Trophoblast cell (in vitro differentiated cells and primary cell): ENCODE measurements around the gene KDM4C.

ENCODE experiments used
- DNase-seq, 2 donors: peaks; one replicate each; pipeline ENCODE4 v3.0.0-alpha.2; 2016
- H2AFZ ChIP-seq: 2 replicates; pipeline ENCODE4 v1.6.1; 2013; ENCODE audit warnings: low read length, moderate library complexity, mild to moderate bottlenecking; ENCODE audit not compliant: insufficient read depth, poor library complexity
- H2AK5ac ChIP-seq: 2 replicates; pipeline ENCODE4 v1.6.1; 2013; ENCODE audit warnings: mild to moderate bottlenecking, low read length
- H2BK120ac ChIP-seq: 2 replicates; pipeline ENCODE4 v1.6.1; 2013; ENCODE audit warnings: low read length, mild to moderate bottlenecking, moderate library complexity; ENCODE audit not compliant: insufficient read depth, poor library complexity
- H2BK12ac ChIP-seq: 2 replicates; pipeline ENCODE4 v1.6.1; 2013; ENCODE audit warnings: mild to moderate bottlenecking, low read length, moderate library complexity
- H2BK5ac ChIP-seq: 2 replicates; pipeline ENCODE4 v1.6.1; 2013; ENCODE audit warnings: low read length, low read depth, moderate library complexity, mild to moderate bottlenecking; ENCODE audit not compliant: poor library complexity
- H3K14ac ChIP-seq: 2 replicates; pipeline ENCODE4 v1.6.1; 2013; ENCODE audit warnings: mild to moderate bottlenecking, low read length
- H3K18ac ChIP-seq: 2 replicates; pipeline ENCODE4 v1.6.1; 2013; ENCODE audit warnings: mild to moderate bottlenecking, low read length
- H3K23ac ChIP-seq: 2 replicates; pipeline ENCODE4 v1.6.1; 2013; ENCODE audit warnings: low read length
- H3K27ac ChIP-seq: 2 replicates; pipeline ENCODE4 v1.5.1; 2013; ENCODE audit warnings: low read depth, mild to moderate bottlenecking, inconsistent platforms, low read length, moderate library complexity
- H3K27me3 ChIP-seq: 2 replicates; pipeline ENCODE4 v1.6.1; 2013; ENCODE audit warnings: inconsistent platforms, mild to moderate bottlenecking, low read length, moderate library complexity; ENCODE audit not compliant: insufficient read depth
- H3K36me3 ChIP-seq, 2 experiments: 1 replicate in 1 of 2; 2 replicates in 1 of 2; pipeline ENCODE4 v1.6.1; 2013; ENCODE audit warnings: low read length in 2 of 2, mild to moderate bottlenecking in 2 of 2, moderate library complexity in 1 of 2; ENCODE audit not compliant: insufficient read depth in 2 of 2, control insufficient read depth in 1 of 2
- H3K4ac ChIP-seq: 2 replicates; pipeline ENCODE4 v1.6.1; 2013; ENCODE audit warnings: low read depth, mild to moderate bottlenecking, low read length, moderate library complexity
- H3K4me1 ChIP-seq, 2 experiments: 1 replicate in 1 of 2; 2 replicates in 1 of 2; pipeline ENCODE4 v1.6.1; 2013; ENCODE audit warnings: low read length in 2 of 2, mild to moderate bottlenecking in 2 of 2, moderate library complexity in 1 of 2; ENCODE audit not compliant: insufficient read depth in 2 of 2, control insufficient read depth in 1 of 2
- H3K4me2 ChIP-seq: 2 replicates; pipeline ENCODE4 v1.6.1; 2013; ENCODE audit warnings: inconsistent platforms, mild to moderate bottlenecking, low read length, moderate library complexity
- H3K4me3 ChIP-seq: 2 replicates; pipeline ENCODE4 v1.5.1; 2013; ENCODE audit warnings: mild to moderate bottlenecking, low read depth, low read length, inconsistent platforms
- H3K79me1 ChIP-seq: one replicate; pipeline ENCODE4 v1.6.1; 2013; ENCODE audit warnings: low read length
- H3K79me2 ChIP-seq: 2 replicates; pipeline ENCODE4 v1.6.1; 2013; ENCODE audit warnings: low read length, mild to moderate bottlenecking; ENCODE audit not compliant: control insufficient read depth, insufficient read depth, poor library complexity
- H3K9ac ChIP-seq: 2 replicates; pipeline ENCODE4 v1.6.1; 2013; ENCODE audit warnings: mild to moderate bottlenecking, low read length
- H3K9me3 ChIP-seq: 2 replicates; pipeline ENCODE4 v1.6.1; 2013; ENCODE audit warnings: low read depth, mild to moderate bottlenecking, control low read depth, inconsistent platforms, low read length; ENCODE audit not compliant: insufficient read depth
- H4K12ac ChIP-seq: 2 replicates; pipeline ENCODE4 v1.6.1; 2013; ENCODE audit warnings: low read depth, mild to moderate bottlenecking, low read length, moderate library complexity
- H4K8ac ChIP-seq: 2 replicates; pipeline ENCODE4 v1.6.1; 2013; ENCODE audit warnings: low read depth, mild to moderate bottlenecking, low read length, moderate library complexity
- H4K91ac ChIP-seq: one replicate; pipeline ENCODE4 v1.6.1; 2013; ENCODE audit warnings: low read depth, mild to moderate bottlenecking, low read length, moderate library complexity
- WGBS: extraction: QIAGEN DNeasy Blood & Tissue Kit; methylation state at CpG from one replicate; pipeline ENCODE4 v1.1.7; 2013; ENCODE audit warnings: missing lambda C conversion rate; ENCODE audit not compliant: insufficient read length, insufficient coverage; ENCODE audit errors: extremely low coverage; 5-methylcytosine and 5-hydroxymethylcytosine counted together

KDM4C gene

DNA sequence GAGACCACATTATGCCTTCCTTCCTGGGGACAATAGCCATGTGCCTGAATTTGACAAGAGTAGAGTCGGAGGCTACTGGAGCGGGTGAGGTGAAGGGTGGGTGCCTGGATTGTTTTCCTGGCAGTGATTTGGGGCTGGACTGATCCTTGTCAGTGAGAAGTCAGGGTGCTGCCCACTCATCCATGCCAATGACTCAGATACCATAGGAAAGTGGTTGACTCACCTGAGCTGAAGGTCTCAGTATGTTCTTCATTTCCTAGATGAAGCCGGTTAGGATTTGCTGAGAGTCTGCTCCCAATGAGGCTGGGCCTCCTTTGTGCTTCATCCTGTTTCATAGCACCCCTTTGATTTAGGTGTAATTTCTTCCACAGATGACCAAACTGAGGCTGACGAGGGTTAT, 366.0 kb downstream of the KDM4C start:
- no peak overlapping the region for H3K27ac ChIP-seq
- no peak overlapping the region for H4K12ac ChIP-seq
- no peak overlapping the region for H4K91ac ChIP-seq
- no peak overlapping the region for H2BK120ac ChIP-seq
- DNase-seq = no peak
- no peak overlapping the region for H3K4ac ChIP-seq
- H3K23ac ChIP-seq = no peak overlapping the region
- no peak overlapping the region for H3K18ac ChIP-seq
- peaks cover 0 to 2% of the 10 kb centered on the region in 2 experiments for H3K36me3 ChIP-seq
- no peaks in the 10 kb centered on the region for H3K27me3 ChIP-seq
- peaks cover 2 to 5% of the 10 kb centered on the region in 2 experiments for H3K4me1 ChIP-seq
- no peak overlapping the region for H2BK12ac ChIP-seq
- no peak overlapping the region for H3K9ac ChIP-seq
- H3K9me3 ChIP-seq = no peaks in the 10 kb centered on the region
- no peak overlapping the region for H2AK5ac ChIP-seq
- H3K4me3 ChIP-seq = no peak overlapping the region
- no peak overlapping the region for H3K4me2 ChIP-seq
- no peak overlapping the region for H4K8ac ChIP-seq
- no peaks in the 10 kb centered on the region for H3K79me2 ChIP-seq
- no CpG with 5 or more reads among the region's 4 CpGs for WGBS
- H3K14ac ChIP-seq = no peak overlapping the region
- no peak overlapping the region for H2BK5ac ChIP-seq
- peaks cover under 1% of the 10 kb centered on the region for H3K79me1 ChIP-seq
- no peak overlapping the region for H2AFZ ChIP-seq

- no peak overlapping the region for H4K8ac ChIP-seq
- no peak overlapping the region for H2AFZ ChIP-seq
- DNase-seq = no peak
- no peaks in the 10 kb centered on the region for H3K9me3 ChIP-seq
- peaks cover 2 to 9% of the 10 kb centered on the region in 2 experiments for H3K4me1 ChIP-seq
- no peak overlapping the region for H3K4me2 ChIP-seq
- no peak overlapping the region for H4K91ac ChIP-seq
- H2BK12ac ChIP-seq = no peak overlapping the region
- no peak overlapping the region for H2AK5ac ChIP-seq
- no peak overlapping the region for H2BK5ac ChIP-seq
- no peak overlapping the region for H3K27ac ChIP-seq
- no peak overlapping the region for H3K4ac ChIP-seq
- H3K23ac ChIP-seq = no peak overlapping the region
- no peak overlapping the region for H2BK120ac ChIP-seq
- no peaks in the 10 kb centered on the region for H3K79me1 ChIP-seq
- H3K4me3 ChIP-seq = no peak overlapping the region
- H3K27me3 ChIP-seq = no peaks in the 10 kb centered on the region
- no peak overlapping the region for H3K18ac ChIP-seq
- H3K14ac ChIP-seq = no peak overlapping the region
- H3K36me3 ChIP-seq = peaks cover 0 to 2% of the 10 kb centered on the region in 2 experiments
- no peak overlapping the region for H3K9ac ChIP-seq
- no peak overlapping the region for H4K12ac ChIP-seq
- no peaks in the 10 kb centered on the region for H3K79me2 ChIP-seq
- WGBS = no CpG with 5 or more reads among the region's 2 CpGs
These were observed 367.5 kb downstream of the KDM4C start for GRCh38 chr9:7125231-7125630.

DNA sequence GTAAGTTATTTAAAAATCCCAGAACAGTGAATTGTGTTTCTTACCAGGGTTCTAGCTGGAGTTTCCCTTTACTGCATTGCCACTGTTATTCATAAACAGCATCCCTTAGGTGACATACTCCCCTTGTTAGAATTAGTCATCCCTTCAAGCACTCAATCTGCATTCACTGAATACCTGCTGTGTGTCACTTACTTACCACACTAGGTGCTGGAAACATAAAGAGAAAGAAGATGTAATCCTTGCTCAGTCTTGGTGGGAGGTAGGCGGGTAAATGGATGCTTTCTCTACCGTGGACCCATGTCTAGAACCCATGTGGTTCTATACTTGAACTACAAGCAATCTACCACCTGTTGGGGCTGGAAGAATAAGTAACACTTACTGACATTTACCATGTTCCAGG, 371.6 kb downstream of the KDM4C start:
- no peak overlapping the region for H2BK5ac ChIP-seq
- DNase-seq = peak; percentile 45 to 74
- no peak overlapping the region for H3K27ac ChIP-seq
- no CpG with 5 or more reads among the region's 2 CpGs for WGBS
- no peaks in the 10 kb centered on the region for H3K79me1 ChIP-seq
- H3K23ac ChIP-seq = no peak overlapping the region
- no peak overlapping the region for H3K18ac ChIP-seq
- no peak overlapping the region for H4K91ac ChIP-seq
- no peak overlapping the region for H3K9ac ChIP-seq
- H3K4me3 ChIP-seq = no peak overlapping the region
- H3K27me3 ChIP-seq = no peaks in the 10 kb centered on the region
- H3K4me2 ChIP-seq = no peak overlapping the region
- H2AK5ac ChIP-seq = no peak overlapping the region
- H3K79me2 ChIP-seq = no peaks in the 10 kb centered on the region
- no peak overlapping the region for H3K4ac ChIP-seq
- no peak overlapping the region for H4K12ac ChIP-seq
- H3K4me1 ChIP-seq = peaks cover 2 to 12% of the 10 kb centered on the region in 2 experiments
- H2AFZ ChIP-seq = no peak overlapping the region
- no peak overlapping the region for H2BK120ac ChIP-seq
- H3K36me3 ChIP-seq = peaks cover 0 to 2% of the 10 kb centered on the region in 2 experiments
- no peak overlapping the region for H4K8ac ChIP-seq
- H2BK12ac ChIP-seq = no peak overlapping the region
- no peaks in the 10 kb centered on the region for H3K9me3 ChIP-seq
- no peak overlapping the region for H3K14ac ChIP-seq

DNA sequence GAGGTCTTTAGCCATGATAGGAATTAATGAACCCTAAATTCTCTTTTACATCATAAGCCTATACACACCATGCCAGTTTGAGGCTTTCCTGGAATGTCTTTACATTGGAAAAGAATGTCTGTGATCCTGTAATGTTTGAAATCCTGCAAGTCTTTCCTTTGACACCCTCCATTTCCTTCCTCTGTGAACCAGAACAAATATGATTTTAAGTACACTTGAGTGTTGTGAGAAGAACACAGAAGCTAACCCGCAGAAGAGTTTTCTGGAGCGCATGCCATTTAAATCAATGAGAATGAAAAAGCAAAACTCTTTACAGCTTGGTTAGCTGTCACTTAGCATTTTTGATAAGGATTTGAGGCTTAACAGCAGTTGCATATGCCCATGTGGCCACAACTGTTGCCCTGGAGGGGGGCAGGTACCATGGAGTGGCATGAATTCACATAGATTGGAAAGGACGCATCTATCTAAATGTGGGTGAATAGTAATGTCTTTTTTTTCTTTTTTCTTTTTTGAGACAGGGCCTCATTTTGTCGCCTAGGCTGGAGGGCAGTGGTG, 372.6 kb downstream of the KDM4C start:
- Histone ChIP-seq H3K4me2 (no peak overlapping the region), H3K23ac (no peak overlapping the region), H3K4me3 (no peak overlapping the region), H3K27me3 (no peaks in the 10 kb centered on the region), H3K27ac (no peak overlapping the region), H2AK5ac (no peak overlapping the region), H3K79me1 (no peaks in the 10 kb centered on the region), H2BK120ac (no peak overlapping the region), H2BK5ac (no peak overlapping the region), H3K9me3 (no peaks in the 10 kb centered on the region), H4K8ac (no peak overlapping the region), H3K9ac (no peak overlapping the region), H2BK12ac (no peak overlapping the region), H3K4ac (no peak overlapping the region), H3K18ac (no peak overlapping the region), H3K4me1 (peaks cover 2 to 9% of the 10 kb centered on the region in 2 experiments), H4K12ac (no peak overlapping the region), H3K79me2 (no peaks in the 10 kb centered on the region), H4K91ac (no peak overlapping the region), H3K14ac (no peak overlapping the region), H2AFZ (no peak overlapping the region), H3K36me3 (peaks cover 0 to 2% of the 10 kb centered on the region in 2 experiments)
- no CpG with 5 or more reads among the region's 4 CpGs for WGBS
- no peak for DNase-seq
